Measurements from ENCODE around the gene PTPRCAP.

GRCh38 chr11:67482275-67482826 is 44.9 kb upstream of the PTPRCAP start:
- TF ChIP-seq EZH2phosphoT487 (IDR thresholded peaks at IDR 0.05; ENCODE audit: unreplicated experiment) (no peak), CTCF (conservative IDR thresholded peaks at IDR 0.05; ENCODE audit: low read depth in 2 of 2) (no peak), EZH2 (IDR thresholded peaks at IDR 0.05; ENCODE audit: low read depth, unreplicated experiment) (no peak), POLR2AphosphoS5 (IDR thresholded peaks at IDR 0.05; ENCODE audit: low read depth) (no peak), REST (IDR thresholded peaks at IDR 0.05; ENCODE audit: unreplicated experiment) (no peak), JUNB (IDR thresholded peaks at IDR 0.05; ENCODE audit: unreplicated experiment) (no peak), CREB1 (CRISPR knock-in tag; IDR thresholded peaks at IDR 0.05; ENCODE audit: low read depth) (no peak), ZNF114 (CRISPR knock-in tag; IDR thresholded peaks at IDR 0.05) (no peak)
